GM10266 (cell line): ENCODE data around the gene RBP7.

Experiments used
- DNase-seq: peaks from one replicate; pipeline ENCODE4 v3.0.0; 2012; ENCODE audit errors: extremely low spot score
- CTCF ChIP-seq: IDR thresholded peaks from 2 replicates; pipeline ENCODE4 v1.5.1; 2012; ENCODE audit warnings: mild to moderate bottlenecking, low read depth; ENCODE audit not compliant: control insufficient read depth, insufficient read depth; ENCODE audit errors: missing control alignments

RBP7 gene

DNA sequence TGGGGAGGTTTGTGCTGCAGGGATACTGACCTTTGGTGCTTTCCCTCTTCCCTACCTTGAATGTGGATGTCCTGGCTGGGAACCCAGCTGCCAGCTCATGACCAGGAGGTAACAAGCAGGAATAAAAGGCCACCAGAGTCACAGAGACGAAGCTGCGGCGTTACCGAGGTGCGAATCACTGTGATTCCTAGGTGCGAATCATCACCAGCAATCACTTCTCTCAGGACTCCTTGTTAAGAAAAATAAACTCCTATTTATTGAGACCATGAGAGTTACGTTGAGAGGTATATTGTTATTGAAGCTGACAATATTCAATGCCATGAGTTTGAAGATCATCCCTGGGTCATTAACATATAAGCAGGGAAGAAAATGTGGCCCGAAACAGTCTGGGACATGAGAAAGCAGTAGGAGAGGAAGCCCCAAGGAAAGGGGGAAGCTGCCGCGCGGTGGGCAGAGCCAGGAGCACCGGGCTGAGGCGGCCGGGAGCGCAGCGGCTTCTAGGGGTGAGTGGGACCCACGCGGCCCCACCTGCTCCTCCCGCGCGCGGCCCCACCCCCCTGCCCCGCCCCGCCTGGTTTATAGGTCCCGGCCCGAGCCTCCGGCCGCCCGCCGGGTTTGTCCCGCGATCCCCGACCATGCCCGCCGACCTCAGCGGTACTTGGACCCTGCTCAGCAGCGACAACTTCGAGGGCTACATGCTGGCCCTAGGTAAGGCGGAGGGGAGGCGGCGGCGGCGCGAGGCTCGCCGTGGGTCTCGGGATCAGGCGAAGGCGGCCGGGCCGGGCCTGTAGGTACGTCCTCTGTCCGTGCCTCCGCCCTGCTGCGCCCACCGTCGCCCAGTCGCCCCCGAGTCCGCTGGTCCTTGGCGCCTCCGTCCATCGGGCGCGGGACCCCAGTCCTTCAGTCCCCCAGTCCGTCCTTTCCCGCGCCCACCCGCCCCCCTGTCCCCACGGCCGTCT, at the start of gene RBP7:
Gene RBP7, plus strand, starts transcription at position 605 of the 959 bp plus-strand sequence. Its CDS starts 31 bp downstream, at position 636.
- TF ChIP-seq CTCF: no peak

DNA sequence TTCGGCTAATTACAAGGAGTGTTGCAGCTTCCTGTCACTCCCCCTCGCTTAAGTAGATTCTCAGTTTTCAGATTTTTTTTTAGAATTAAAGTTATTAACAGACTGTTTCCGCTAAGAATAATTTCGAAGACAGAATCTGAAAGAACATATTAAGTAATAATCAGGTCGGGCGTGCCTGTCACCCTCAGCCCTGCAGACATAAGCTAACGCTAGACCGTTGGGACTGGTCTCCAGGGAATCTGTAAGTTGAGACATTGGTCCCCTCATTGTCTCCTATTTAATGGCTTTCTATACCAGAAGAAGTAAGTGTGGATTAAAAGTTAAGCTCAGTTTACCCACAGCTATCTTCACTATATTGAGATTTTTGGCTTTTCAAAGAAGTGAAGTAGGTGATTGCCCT, 39.3 kb upstream of the RBP7 start:
- TF ChIP-seq CTCF: no peak
- no peak for DNase-seq

More for the DNA sequence above, at the start of gene RBP7:
- peak; percentile 66 for DNase-seq

DNA sequence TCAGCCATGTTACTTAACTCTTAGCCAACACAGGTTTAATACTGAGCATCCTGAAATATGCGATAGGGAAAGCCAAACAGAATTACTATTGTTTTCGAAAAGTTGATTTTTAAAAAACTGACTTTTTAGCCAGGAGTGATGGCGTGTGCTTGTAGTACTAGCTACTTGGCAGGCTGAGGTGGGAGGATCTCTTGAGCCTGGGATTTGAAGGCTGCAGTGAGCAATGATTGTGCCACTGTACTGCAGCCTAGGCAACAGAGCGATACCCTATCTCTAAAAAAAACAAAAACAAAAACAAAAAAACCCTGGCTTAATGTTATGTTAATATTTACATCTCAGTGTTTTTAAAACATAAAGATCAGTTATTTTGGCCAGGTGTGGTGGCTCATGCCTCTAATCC, 37.0 kb upstream of the RBP7 start:
- TF ChIP-seq CTCF: no peak
- no peak for DNase-seq

GRCh38 chr1:9960706-9961562, 36.1 kb upstream of the RBP7 start:
- peak; percentile 39 for DNase-seq
- TF ChIP-seq CTCF: no peak

- TF ChIP-seq CTCF: no peak
- no peak for DNase-seq
These were observed 12.8 kb upstream of the RBP7 start for GRCh38 chr1:9984253-9984652.

DNA sequence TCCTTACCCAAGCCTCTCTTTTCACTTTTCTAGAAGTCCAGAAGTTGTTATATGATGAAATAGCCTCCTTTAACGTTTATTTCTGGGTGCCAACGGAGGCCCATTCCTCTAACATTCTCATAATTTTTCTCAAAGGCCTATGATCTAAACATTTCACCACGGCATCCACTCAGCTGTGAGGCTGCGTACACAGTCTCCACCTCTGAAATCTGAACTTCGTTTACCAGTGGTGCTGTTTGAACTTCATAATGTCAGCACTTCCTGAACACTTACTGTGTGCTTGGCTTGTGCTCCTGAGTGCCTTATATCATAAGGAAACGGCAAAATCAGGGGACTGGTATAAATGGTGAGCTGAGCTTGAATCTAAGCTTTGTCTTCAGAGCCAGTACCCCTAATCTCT, 12.0 kb upstream of the RBP7 start:
- no peak for TF ChIP-seq CTCF
- DNase-seq: no peak
